Subcutaneous adipose tissue (tissue), 4 donors: ENCODE measurements around the gene WNT2B. TPM values are rescaled to one million over a fixed set of nuclear protein-coding genes. Genes with fewer than 3 reads are reported as not detected.

Experiments used
- CTCF ChIP-seq: fragments of 450-650 bp; IDR thresholded peaks from one replicate; pipeline ENCODE4 v1.5.1; 2016; ENCODE audit warnings: low read depth, mild to moderate bottlenecking, control low read depth, antibody characterized with exemption, moderate library complexity
- total RNA-seq, 4 donors: library from RNA; depleted of rRNA; stranded (reverse); fragments of >200 nt; gene quantifications; one replicate each; pipeline ENCODE4 v1.1.0, GENCODE V29; 2016

Gene WNT2B
- total RNA-seq, 4 donors from 2014 or later, result 3.6 to 7.5 (median 6.0) TPM

GRCh38 chr1:112575154-112575804 lies 66.5 kb downstream of the WNT2B start:
- no peak for TF ChIP-seq CTCF

GRCh38 chr1:112576240-112576639 lies 67.5 kb downstream of the WNT2B start:
- no peak for TF ChIP-seq CTCF

Other genes starting within 250 kb of the WNT2B start
- 10 to 100 TPM; 27.1 to 72.7 (median 31.6) TPM for gene CTTNBP2NL, start 112.8 kb upstream of the WNT2B start, total RNA-seq
- 10 to 100 TPM; 18.4 to 38.8 (median 24.0) TPM for gene ST7L, start 110.2 kb downstream of the WNT2B start, total RNA-seq
- 100 to 1,000 TPM; 102 to 209 (median 165) TPM for gene CAPZA1, start 110.9 kb downstream of the WNT2B start, total RNA-seq
- gene MOV10, start 165.7 kb downstream of the WNT2B start, total RNA-seq, result 10 to 100 TPM; 11.6 to 51.6 (median 21.7) TPM
- 100 to 1,000 TPM; 114 to 201 (median 136) TPM for gene RHOC, start 198.2 kb downstream of the WNT2B start, total RNA-seq
- gene PPM1J, start 206.4 kb downstream of the WNT2B start, total RNA-seq, result under 1 TPM in 1 of 4 donors, not detected in 3; 0.51 TPM